Keratinocyte (primary cell): Measurements from ENCODE around the gene UGT1A4. TPM values are rescaled to one million over a fixed set of nuclear protein-coding genes. Genes with fewer than 3 reads are reported as not detected.
"Not testable (repeated sequence)": the region's sequence is repeated elsewhere in the genome, so short reads cannot be mapped to it uniquely, and the experiment has no call there.

Source experiments
- DNase-seq: peaks from one replicate; pipeline ENCODE4 v3.0.0-alpha.2; 2011; ENCODE audit warnings: low read depth, missing footprints, low spot score
- FAIRE-seq: peaks from 2 replicates; lab custom pipeline; 2011; peaks lifted over from hg19 to GRCh38; lab: Jason Lieb, UNC
- H2AFZ ChIP-seq: 2 replicates; pipeline ENCODE4 v1.6.0; 2012; ENCODE audit warnings: low read length, control low read depth, inconsistent platforms; ENCODE audit not compliant: control insufficient read depth
- H3K27ac ChIP-seq: 2 replicates; pipeline ENCODE4 v1.5.1; 2011; ENCODE audit warnings: low read length; ENCODE audit not compliant: control insufficient read depth, insufficient read depth
- H3K27me3 ChIP-seq: 3 replicates; pipeline ENCODE4 v1.6.0; 2011; ENCODE audit warnings: low read length; ENCODE audit not compliant: control insufficient read depth, insufficient read depth; ENCODE audit errors: extremely low read depth
- H3K36me3 ChIP-seq, 2 experiments: 2 replicates in 1 of 2; 3 replicates in 1 of 2; pipeline ENCODE4 v1.5.1; 2011; ENCODE audit warnings: low read length in 2 of 2, mild to moderate bottlenecking in 1 of 2; ENCODE audit not compliant: control insufficient read depth in 2 of 2, insufficient read depth in 2 of 2; ENCODE audit errors: extremely low read depth in 1 of 2
- H3K4me1 ChIP-seq: 3 replicates; pipeline ENCODE4 v1.5.1; 2011; ENCODE audit warnings: low read length; ENCODE audit not compliant: control insufficient read depth, insufficient read depth; ENCODE audit errors: extremely low read depth
- H3K4me2 ChIP-seq: 3 replicates; pipeline ENCODE4 v1.6.0; 2011; ENCODE audit warnings: low read depth, low read length; ENCODE audit not compliant: control insufficient read depth, insufficient read depth; ENCODE audit errors: extremely low read depth
- H3K4me3 ChIP-seq, 3 experiments: fragments of 200-600 bp in 1 of 3; sonication (generic) in 1 of 3; 2 replicates in 2 of 3; 3 replicates in 1 of 3; pipeline ENCODE4 v1.5.1; 2011 to 2016; ENCODE audit warnings: low read length in 3 of 3, mild to moderate bottlenecking in 3 of 3, control low read depth in 2 of 3, inconsistent platforms in 1 of 3, low read depth in 1 of 3, mixed read lengths in 1 of 3, mixed run types in 1 of 3, moderate library complexity in 1 of 3; ENCODE audit not compliant: control insufficient read depth in 2 of 3, insufficient read depth in 2 of 3; ENCODE audit errors: extremely low read depth in 1 of 3
- H3K79me2 ChIP-seq: 2 replicates; pipeline ENCODE4 v1.6.0; 2012; ENCODE audit warnings: low read length; ENCODE audit not compliant: control insufficient read depth, insufficient read depth
- H3K9ac ChIP-seq: 3 replicates; pipeline ENCODE4 v1.6.0; 2011; ENCODE audit warnings: low read length; ENCODE audit not compliant: control insufficient read depth, insufficient read depth; ENCODE audit errors: extremely low read depth
- H3K9me1 ChIP-seq: 3 replicates; pipeline ENCODE4 v1.6.0; 2011; ENCODE audit warnings: low read length; ENCODE audit not compliant: control insufficient read depth, insufficient read depth; ENCODE audit errors: extremely low read depth
- H3K9me3 ChIP-seq: 2 replicates; pipeline ENCODE4 v1.5.1; 2012; ENCODE audit warnings: low read depth, low read length; ENCODE audit not compliant: control insufficient read depth
- H4K20me1 ChIP-seq: 3 replicates; pipeline ENCODE4 v1.6.0; 2011; ENCODE audit warnings: low read length; ENCODE audit not compliant: control insufficient read depth, insufficient read depth; ENCODE audit errors: extremely low read depth
- CTCF ChIP-seq, 3 experiments: IDR thresholded peaks in 1 of 3; conservative IDR thresholded peaks in 1 of 3; optimal IDR thresholded peaks in 1 of 3; 2 replicates in 2 of 3; 3 replicates in 1 of 3; pipeline versions ENCODE3 to v1.5.1; 2011; ENCODE audit warnings: low read length in 3 of 3, mild to moderate bottlenecking in 3 of 3, moderate library complexity in 2 of 3, control low read depth in 1 of 3, inconsistent platforms in 1 of 3; ENCODE audit not compliant: insufficient read depth in 2 of 3; ENCODE audit errors: extremely low read depth in 1 of 3
- dilution Hi-C: fragments of 300-500 bp; cut with MboI; formaldehyde crosslinking; loops from one replicate; pipeline ENCODE4 v1.7.0; 2020; ENCODE audit warnings: low sequenced_read_pairs; ENCODE audit not compliant: extremely low pct_ligation_motif_present
- polyA plus RNA-seq, 5 experiments: library from polyadenylated mRNA; depleted of rRNA in 3 of 5; stranded (reverse) in 3 of 5; stranded (forward) in 1 of 5; unstranded in 1 of 5; fragments of >200 nt; gene quantifications; 1 replicate in 1 of 5; 2 replicates in 3 of 5; 3 replicates in 1 of 5; pipeline versions ENCODE4 v1.2.1 to v1.2.3, GENCODE V29; 2011 to 2012; ENCODE audit warnings: missing spikeins in 2 of 5, low read depth in 1 of 5, low replicate concordance in 1 of 5

UGT1A4 gene
- polyA plus RNA-seq, 1 donor (not counting 4 experiments of a cell fraction or from before 2014, with no cell fraction given) = 2.4 TPM

- H3K27me3 ChIP-seq, H3K4me1 ChIP-seq, H3K9ac ChIP-seq, dilution Hi-C loops, H3K27ac ChIP-seq, H3K4me2 ChIP-seq, H3K9me1 ChIP-seq, DNase-seq, H3K79me2 ChIP-seq, FAIRE-seq, H3K4me3 ChIP-seq, H4K20me1 ChIP-seq, H3K9me3 ChIP-seq, H2AFZ ChIP-seq: not testable (repeated sequence)
- H3K36me3 ChIP-seq = peaks cover 4 to 11% of the 10 kb centered on the region in 2 experiments
These were observed 32.9 kb downstream of the UGT1A4 start for GRCh38 chr2:233751212-233752009.

GRCh38 chr2:233754872-233755611, 36.5 kb downstream of the UGT1A4 start:
- Histone ChIP-seq H2AFZ (no peak overlapping the region), H3K4me2 (no peak overlapping the region), H3K9me3 (no peaks in the 10 kb centered on the region), H3K9ac (no peak overlapping the region), H3K36me3 (peaks cover 2 to 11% of the 10 kb centered on the region in 2 experiments), H3K4me3 (no peak overlapping the region), H3K27me3 (no peaks in the 10 kb centered on the region), H4K20me1 (peaks cover 2% of the 10 kb centered on the region), H3K79me2 (peaks cover 2% of the 10 kb centered on the region), H3K9me1 (no peaks in the 10 kb centered on the region), H3K27ac (no peak overlapping the region), H3K4me1 (peaks cover under 1% of the 10 kb centered on the region)
- no peak for TF ChIP-seq CTCF (optimal IDR thresholded peaks at IDR 0.05 in 1 of 3, IDR thresholded peaks at IDR 0.05 in 1 of 3, conservative IDR thresholded peaks at IDR 0.05 in 1 of 3; ENCODE audit: extremely low read depth in 1 of 3, insufficient read depth in 2 of 3, low read length in 3 of 3)
- dilution Hi-C loops = no loop called here
- DNase-seq (no peak), FAIRE-seq (no peak)
